AG10803 (cell line): ENCODE results near the gene MPP2.
"Not testable (repeated sequence)": the region's sequence is repeated elsewhere in the genome, so short reads cannot be mapped to it uniquely, and the experiment has no call there.

Experiments used
- DNase-seq: peaks from one replicate; pipeline ENCODE4 v3.0.0; 2010; ENCODE audit warnings: low read depth
- H3K4me3 ChIP-seq: 2 replicates; pipeline ENCODE4 v1.5.1; 2011; ENCODE audit warnings: mild to moderate bottlenecking, low read length, control low read depth
- CTCF ChIP-seq: conservative IDR thresholded peaks from 2 replicates; pipeline ENCODE4 v1.5.1; 2011; ENCODE audit warnings: mild to moderate bottlenecking, low read length, control low read depth, inconsistent platforms

Gene MPP2

GRCh38 chr17:43900858-43901754 lies 6.2 kb downstream of the MPP2 start:
- TF ChIP-seq CTCF, result no peak
- DNase-seq, result no peak
- peak overlapping the region; percentile 57 for H3K4me3 ChIP-seq

- peak; percentile 66 for DNase-seq
- TF ChIP-seq CTCF, result no peak
- H3K4me3 ChIP-seq, result peak overlapping the region; percentile 57
Observed at GRCh38 chr17:43900183-43900857, 7.0 kb downstream of the MPP2 start.

- no peak overlapping the region for H3K4me3 ChIP-seq
- no peak for TF ChIP-seq CTCF
- no peak for DNase-seq
Observed at GRCh38 chr17:43898446-43898845, 8.9 kb downstream of the MPP2 start.

GRCh38 chr17:43897831-43898230 lies 9.5 kb downstream of the MPP2 start:
- DNase-seq, result no peak
- no peak overlapping the region for H3K4me3 ChIP-seq
- no peak for TF ChIP-seq CTCF

- not testable (repeated sequence) for DNase-seq, H3K4me3 ChIP-seq
Observed at GRCh38 chr17:43894494-43894893, 12.8 kb downstream of the MPP2 start.

GRCh38 chr17:43892647-43892952 lies 14.7 kb downstream of the MPP2 start:
- DNase-seq, result peak; percentile 38
- no peak for TF ChIP-seq CTCF
- H3K4me3 ChIP-seq, result no peak overlapping the region

- peak; percentile 79 for DNase-seq
- H3K4me3 ChIP-seq, result no peak overlapping the region
- TF ChIP-seq CTCF, result no peak
Observed at GRCh38 chr17:43891851-43892646, 15.3 kb downstream of the MPP2 start.
